Measurements from ENCODE around the gene KIAA0753.

Gene KIAA0753

GRCh38 chr17:6568184-6568758, 72.2 kb downstream of the KIAA0753 start:
- DNase-seq, result no peak

- DNase-seq, result no peak
Observed at GRCh38 chr17:6567528-6568183, 72.9 kb downstream of the KIAA0753 start.

- no peak for DNase-seq
Observed at GRCh38 chr17:6561446-6561845, 79.1 kb downstream of the KIAA0753 start.

- no peak for DNase-seq
Observed at GRCh38 chr17:6560496-6560895, 80.0 kb downstream of the KIAA0753 start.

GRCh38 chr17:6559753-6560215, 80.7 kb downstream of the KIAA0753 start:
- DNase-seq, result no peak

GRCh38 chr17:6558932-6559752, 81.4 kb downstream of the KIAA0753 start:
- DNase-seq, result no peak

GRCh38 chr17:6558276-6558675, 82.2 kb downstream of the KIAA0753 start:
- DNase-seq, result no peak

- DNase-seq, result no peak
Observed at GRCh38 chr17:6557040-6557438, 83.5 kb downstream of the KIAA0753 start.

- no peak for DNase-seq
Observed at GRCh38 chr17:6556121-6557039, 84.1 kb downstream of the KIAA0753 start, which contains the start of gene PITPNM3. Gene PITPNM3 (minus strand): TSS chr17:6556555. CDS start chr17:6556406, 149 bp downstream.

GRCh38 chr17:6555331-6556120, 85.0 kb downstream of the KIAA0753 start:
- DNase-seq, result no peak

- DNase-seq, result no peak
Observed at GRCh38 chr17:6554871-6555330, 85.6 kb downstream of the KIAA0753 start.

GRCh38 chr17:6554342-6554741, 86.2 kb downstream of the KIAA0753 start:
- no peak for DNase-seq

GRCh38 chr17:6551869-6552531, 88.5 kb downstream of the KIAA0753 start:
- no peak for DNase-seq

- no peak for DNase-seq
Observed at GRCh38 chr17:6551356-6551755, 89.2 kb downstream of the KIAA0753 start.

GRCh38 chr17:6549384-6550036, 91.0 kb downstream of the KIAA0753 start:
- no peak for DNase-seq

GRCh38 chr17:6548578-6549330, 91.8 kb downstream of the KIAA0753 start:
- DNase-seq, result no peak

- DNase-seq, result no peak
Observed at GRCh38 chr17:6548034-6548433, 92.5 kb downstream of the KIAA0753 start.

- no peak for DNase-seq
Observed at GRCh38 chr17:6547336-6547735, 93.2 kb downstream of the KIAA0753 start.

- peak; percentile 34 for DNase-seq
Observed at GRCh38 chr17:6546069-6546718, 94.3 kb downstream of the KIAA0753 start.
